HG03159 (cell line): ENCODE results near the gene ZNF512B.
"Not testable (repeated sequence)": the region's sequence is repeated elsewhere in the genome, so short reads cannot be mapped to it uniquely, and the experiment has no call there.

Source experiments
- ATAC-seq: cut with Tn5 transposase; IDR thresholded peaks from one replicate; pipeline ENCODE4 v1.9.1; 2021; ENCODE audit warnings: mild to moderate bottlenecking, moderate library complexity; ENCODE audit not compliant: unreplicated experiment

The ZNF512B gene, protein sequence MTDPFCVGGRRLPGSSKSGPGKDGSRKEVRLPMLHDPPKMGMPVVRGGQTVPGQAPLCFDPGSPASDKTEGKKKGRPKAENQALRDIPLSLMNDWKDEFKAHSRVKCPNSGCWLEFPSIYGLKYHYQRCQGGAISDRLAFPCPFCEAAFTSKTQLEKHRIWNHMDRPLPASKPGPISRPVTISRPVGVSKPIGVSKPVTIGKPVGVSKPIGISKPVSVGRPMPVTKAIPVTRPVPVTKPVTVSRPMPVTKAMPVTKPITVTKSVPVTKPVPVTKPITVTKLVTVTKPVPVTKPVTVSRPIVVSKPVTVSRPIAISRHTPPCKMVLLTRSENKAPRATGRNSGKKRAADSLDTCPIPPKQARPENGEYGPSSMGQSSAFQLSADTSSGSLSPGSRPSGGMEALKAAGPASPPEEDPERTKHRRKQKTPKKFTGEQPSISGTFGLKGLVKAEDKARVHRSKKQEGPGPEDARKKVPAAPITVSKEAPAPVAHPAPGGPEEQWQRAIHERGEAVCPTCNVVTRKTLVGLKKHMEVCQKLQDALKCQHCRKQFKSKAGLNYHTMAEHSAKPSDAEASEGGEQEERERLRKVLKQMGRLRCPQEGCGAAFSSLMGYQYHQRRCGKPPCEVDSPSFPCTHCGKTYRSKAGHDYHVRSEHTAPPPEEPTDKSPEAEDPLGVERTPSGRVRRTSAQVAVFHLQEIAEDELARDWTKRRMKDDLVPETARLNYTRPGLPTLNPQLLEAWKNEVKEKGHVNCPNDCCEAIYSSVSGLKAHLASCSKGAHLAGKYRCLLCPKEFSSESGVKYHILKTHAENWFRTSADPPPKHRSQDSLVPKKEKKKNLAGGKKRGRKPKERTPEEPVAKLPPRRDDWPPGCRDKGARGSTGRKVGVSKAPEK

DNA sequence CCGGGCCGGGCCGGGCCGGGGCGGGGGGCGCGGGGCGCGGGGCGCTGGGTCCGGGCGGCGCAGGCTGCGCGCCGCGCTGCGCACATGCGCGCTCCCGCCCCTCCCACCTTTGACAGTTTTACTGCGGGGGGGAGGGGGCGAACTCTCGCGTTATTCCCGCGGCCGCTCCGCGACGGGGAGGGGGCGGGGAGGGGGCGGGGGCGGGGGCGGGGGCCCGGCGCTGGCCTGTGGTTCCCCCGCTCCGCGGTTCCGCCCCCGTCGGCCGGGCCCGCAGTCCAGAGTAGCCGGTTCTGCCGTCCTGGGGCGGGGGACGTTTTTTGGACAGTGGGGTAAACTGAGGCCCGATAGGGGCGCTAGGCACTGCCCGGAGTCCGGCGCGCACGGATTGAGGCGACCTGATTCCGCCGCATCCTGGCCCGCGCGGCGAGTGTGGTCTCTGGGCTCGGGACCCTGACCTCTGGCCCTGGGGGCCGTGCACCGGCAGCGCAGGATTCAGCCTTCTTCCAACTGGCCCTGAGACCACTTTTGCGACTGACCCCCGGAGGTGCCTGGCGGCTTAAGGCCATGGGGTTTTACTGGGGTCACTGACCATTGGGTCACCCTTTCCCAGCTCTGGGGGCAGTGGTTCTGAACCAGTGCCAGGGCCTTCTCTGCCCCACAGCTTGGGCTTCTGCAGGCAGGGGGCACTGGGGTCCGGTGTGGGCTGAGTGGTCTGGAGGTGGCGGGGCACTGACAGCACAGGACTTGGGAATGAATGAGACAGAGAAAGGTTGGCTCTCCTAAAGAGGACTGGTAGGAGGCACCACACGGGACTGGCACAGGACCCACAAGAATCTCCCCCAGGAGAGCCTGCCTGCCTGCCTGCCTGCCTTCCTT is at the start of gene ZNF512B:
TSS of gene ZNF512B (minus strand) at position 93 of the 876 bp plus-strand sequence. CDS start 1,980 bp downstream, outside the sequence.
- no peak for ATAC-seq

DNA sequence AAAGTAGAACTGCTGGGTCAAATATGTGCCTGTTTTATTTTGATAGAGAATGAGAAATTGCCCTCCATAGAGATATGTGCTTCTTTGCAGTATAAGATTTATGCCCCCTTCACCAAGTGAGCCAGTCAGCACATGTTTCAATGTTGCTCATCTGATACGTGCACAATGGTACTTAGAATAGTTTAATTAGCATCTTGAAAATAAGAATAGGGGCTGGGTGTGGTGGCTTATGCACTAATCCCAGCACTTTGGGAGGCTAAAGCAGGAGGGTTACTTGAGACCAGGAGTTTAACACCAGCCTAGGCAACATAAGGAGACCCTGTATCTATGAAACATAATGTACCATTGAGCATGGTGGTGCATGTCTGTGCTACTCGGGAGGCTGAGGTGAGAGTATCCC is 45.9 kb upstream of the ZNF512B start:
- no peak for ATAC-seq

DNA sequence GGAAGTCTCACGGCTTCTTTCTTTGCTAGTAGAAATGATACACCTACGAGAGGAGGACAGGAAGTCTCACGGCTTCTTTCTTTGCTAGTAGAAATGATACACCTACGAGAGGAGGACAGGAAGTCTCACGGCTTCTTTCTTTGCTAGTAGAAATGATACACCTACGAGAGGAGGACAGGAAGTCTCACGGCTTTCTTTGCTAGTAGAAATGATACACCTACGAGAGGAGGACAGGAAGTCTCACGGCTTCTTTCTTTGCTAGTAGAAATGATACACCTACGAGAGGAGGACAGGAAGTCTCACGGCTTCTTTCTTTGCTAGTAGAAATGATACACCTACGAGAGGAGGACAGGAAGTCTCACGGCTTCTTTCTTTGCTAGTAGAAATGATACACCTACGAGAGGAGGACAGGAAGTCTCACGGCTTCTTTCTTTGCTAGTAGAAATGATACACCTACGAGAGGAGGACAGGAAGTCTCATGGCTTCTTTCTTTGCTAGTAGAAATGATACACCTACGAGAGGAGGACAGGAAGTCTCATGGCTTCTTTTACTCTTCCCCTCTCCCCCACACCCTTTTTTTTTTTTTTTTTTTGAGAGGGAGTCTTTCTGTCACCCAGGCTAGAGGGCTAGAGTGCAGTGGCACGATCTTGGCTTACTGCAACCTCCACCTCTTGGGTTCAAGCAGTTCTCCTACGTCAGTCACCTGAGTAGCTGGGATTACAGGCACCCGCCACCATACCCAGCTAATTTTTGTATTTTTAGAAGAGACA is 42.8 kb upstream of the ZNF512B start:
- ATAC-seq, result not testable (repeated sequence)

DNA sequence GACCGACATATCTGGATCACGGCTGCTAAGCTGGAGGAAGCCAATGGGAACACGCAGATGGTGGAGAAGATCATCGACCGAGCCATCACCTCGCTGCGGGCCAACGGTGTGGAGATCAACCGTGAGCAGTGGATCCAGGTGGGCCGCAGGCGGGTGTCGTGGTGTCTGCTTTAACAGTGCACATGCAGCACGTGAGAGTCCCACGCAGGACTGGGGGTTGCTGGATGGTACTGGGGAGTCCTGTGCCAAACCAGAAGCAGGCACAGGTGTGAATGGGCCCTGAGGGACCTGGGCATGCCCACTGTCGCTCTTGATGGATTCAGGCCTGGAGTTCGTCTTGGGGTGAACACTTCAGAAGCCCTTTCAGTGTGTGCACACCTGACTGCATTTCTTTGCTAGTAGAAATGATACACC is 41.6 kb upstream of the ZNF512B start:
- ATAC-seq, result no peak

DNA sequence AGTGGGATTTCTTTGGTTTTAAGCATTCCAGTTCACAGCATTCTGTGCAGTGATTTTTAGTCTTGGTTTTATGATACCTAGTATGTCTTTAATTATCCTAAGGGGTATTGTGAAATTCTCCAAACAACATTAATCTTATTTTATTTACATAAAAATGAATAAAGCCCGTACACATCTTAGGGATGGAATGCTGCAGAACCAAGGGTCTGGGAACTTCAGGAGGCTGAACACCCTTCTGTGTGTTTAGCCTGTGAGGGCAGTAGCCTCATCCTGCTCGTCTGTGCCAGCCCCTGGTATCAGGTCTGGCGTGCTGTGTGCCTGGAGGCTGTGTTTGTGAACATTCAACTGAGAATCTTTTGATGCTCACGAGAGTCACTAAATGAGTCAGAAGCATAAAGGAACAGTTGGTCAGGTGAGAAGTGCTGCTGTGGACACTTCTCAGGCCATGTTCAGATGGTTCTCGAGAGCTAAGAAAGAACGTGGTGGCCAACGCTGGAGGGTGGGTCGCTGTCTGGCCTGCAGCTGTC is 41.0 kb upstream of the ZNF512B start:
- ATAC-seq, result no peak

DNA sequence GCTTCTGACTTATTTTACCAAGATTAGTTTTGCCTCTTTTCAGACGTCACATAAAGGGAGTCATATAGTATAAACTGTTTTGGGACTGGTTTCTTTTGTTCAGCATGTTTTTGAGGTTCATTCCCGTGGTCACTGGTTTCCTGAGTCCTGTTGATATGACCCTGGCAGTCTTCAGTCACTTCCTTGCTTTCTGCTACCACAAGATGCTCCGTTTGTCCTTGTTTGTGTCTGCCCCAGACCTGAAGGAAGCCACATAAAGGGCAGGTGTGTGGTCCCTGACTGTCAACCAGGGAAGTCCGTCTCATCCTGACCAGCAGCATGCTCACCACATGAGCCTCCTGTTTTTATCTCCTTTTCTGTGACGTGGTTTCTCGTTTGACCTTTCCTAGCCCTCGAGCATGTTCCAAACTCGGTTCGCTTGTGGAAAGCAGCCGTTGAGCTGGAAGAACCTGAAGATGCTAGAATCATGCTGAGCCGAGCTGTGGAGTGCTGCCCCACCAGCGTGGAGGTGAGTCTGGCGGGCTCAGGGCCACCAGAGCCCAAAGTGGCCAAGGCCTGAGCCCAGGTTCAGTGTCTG is 40.2 kb upstream of the ZNF512B start:
- ATAC-seq, result no peak

DNA sequence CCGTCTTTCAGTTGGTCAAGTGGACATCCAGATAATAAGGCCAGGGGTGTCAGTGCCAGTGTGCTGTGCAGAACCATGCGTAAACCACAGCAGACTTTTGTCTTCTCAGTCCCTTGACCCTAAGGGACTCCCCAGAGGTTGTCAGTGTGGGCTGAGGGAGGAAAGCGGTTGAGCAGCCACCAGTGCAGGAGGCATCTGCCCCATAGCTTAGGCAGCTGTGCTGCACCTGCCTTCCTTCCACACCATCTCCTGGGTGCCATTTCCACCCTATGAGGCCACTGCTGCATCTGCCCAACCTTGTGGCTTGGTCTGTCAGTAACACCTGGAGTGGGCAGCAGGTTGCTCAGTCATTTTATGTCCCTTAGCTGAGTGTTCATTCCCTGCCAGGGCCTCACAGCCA is 37.2 kb upstream of the ZNF512B start:
- no peak for ATAC-seq

DNA sequence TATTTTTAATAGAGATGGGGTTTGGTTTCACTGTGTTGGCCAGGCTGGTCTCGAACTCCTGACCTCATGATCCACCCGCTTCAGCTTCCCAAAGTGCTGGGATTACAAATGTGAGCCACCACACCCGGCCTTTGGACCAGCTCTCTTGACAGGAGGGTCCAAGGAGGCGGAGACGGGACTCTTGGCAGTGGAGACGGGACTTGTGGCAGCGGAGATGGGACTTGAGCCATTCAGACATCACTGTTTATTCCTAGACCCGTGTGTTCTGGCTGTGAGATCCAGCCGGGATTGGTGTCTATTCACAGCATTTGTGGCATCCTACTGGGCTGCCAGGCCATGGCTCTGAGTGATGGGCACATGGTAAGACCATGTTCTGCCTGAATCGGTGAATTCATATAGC is 36.8 kb upstream of the ZNF512B start:
- ATAC-seq, result no peak

DNA sequence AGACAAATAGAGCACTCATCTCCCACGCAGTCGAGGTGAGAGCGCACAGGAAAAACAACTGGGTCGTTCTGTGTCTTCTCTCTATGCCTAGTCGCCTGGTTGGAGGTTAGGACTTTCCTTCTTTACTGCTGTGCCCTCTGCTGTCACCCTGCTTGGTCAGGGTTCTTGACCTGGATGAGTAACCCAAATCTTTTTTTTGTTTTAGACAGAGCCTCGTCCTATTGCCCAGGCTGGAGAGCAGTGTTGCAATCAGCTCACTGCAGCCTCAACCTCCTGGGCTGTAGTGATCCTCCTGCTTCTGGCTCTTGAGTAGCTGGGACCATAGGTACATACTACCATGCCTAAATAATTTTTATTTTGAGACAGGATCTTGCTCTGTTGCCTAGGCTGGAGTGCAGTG is 35.7 kb upstream of the ZNF512B start:
- ATAC-seq, result no peak

DNA sequence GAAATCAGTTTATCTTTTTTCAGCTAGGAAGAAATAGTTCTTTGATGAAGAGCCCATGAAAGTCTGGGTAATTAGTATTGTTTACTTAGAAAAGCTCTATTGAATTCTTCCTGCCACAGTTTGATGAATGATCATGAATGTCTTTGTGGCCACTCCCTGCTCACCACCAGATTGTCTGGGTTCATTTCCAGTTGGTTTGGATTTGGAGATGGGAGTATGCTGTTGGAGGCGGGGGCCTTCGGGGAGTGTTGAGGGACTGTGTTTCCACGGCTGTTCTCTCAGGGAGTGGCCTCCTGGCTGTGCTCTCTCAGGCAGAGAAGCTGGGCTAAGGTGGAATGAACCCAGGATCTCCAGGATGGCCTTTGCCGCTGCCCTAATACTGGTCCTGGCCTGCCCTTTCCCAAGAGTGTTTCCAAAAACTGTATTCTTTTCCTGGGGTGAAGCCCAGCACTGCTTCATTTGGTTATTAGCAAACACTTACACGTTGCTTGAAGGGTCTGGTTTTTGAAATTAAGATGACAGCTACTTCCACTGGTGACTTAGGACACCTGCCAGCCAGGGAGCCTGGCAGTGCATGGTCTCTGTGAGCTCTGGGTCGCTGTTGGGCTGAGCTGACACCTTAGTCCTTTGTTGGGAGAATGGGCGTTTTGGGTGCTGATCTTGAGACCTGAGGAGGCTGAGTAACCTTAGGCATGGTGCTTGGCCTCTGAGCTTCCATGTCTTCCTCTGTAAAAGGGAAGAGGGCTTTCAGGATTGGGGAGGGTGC is 34.4 kb upstream of the ZNF512B start:
- no peak for ATAC-seq

DNA sequence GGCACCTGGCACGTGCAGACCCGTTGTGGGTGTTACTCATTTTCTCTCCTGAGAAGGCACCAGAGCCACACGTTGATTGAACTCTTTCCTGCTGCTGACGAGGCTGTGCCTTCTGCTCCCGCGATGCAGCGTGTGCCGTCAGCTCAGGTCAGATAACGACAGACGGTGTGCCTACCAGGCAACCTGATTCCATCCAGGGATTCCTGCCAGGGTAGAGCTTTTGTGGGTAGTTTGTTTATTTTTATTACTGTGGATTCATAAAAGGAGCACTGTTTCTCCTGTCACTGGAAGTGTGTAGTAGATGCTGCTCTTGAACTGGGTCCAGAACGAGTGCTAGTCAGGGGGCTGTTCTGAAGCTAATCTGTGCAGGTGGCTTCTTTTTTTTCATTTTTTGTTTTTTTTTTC is 31.9 kb upstream of the ZNF512B start:
- ATAC-seq, result no peak

DNA sequence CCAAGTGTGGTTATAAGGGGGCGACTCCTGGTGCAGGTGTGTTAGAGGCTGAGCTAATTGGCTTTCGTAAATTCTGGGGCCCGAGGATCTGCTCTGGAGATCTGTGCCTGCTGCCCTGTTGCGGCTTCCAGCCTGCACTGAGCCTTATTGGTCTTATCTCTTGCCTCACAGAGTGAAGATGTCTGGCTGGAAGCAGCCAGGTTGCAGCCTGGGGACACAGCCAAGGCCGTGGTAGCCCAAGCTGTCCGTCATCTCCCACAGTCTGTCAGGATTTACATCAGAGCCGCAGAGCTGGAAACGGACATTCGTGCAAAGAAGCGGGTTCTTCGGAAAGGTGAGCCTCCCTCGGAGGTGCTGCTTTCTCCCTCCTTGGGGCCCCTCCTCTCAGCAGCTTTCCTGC is 31.2 kb upstream of the ZNF512B start:
- ATAC-seq, result no peak

DNA sequence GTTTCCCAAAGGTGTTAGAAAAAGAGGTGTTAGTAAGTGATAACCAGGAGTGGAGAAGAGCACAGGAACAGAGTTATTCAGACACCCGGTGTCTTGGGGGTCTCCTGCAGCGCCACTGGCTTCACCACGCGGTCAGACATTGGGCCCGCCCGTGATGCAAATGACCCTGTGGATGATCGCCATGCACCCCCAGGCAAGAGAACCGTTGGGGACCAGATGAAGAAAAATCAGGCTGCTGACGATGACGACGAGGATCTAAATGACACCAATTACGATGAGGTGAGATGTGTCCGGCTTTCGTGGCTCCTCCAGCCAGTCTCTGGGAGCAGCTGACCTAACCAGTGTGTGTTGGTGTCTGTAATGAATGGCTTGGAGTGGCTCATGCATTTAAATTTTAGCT is 13.2 kb upstream of the ZNF512B start:
- no peak for ATAC-seq

DNA sequence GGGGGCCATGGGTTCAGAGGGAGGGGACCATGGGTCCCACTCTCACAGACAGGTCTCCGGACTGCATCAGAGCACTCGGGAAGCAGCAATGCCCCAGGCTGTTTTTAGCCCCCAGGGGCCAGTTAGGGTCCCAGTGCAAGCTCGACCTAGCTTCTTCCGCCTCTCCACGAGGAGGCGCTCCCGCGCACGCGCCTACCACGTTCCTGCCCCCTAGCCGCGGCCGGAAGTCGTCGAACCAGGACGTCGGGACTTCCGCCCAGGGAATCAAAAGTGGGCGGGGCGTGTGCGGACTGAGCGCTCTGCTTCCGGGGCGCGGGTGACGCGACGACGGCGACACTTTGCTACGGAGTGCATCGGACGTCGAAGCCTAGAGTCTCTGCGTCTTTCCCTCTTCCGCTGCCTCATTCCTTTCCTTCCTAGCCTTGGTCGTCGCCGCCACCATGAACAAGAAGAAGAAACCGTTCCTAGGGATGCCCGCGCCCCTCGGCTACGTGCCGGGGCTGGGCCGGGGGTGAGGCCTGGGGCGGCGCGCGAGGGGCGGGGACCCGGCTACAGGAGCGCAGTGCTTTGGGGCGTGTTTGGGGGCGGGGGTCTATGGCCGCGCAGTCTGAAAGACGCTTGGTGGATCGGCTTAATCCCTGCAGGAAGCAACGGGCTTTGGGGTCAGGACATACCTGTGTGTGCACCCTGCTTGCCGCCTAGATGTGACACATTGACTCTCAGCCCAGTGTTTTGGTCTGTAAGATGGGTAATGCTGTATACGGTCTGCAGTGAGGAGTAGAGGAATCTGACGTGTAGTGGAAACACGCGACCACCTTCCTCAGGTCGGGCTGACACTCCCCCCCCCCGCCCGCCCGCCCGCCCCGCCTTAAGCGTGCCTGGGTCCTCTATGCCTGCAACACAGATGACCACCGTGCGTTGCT is 11.3 kb upstream of the ZNF512B start, which contains the start of gene PRPF6:
TSS of gene PRPF6 (plus strand) at position 327 of the 923 bp plus-strand sequence. CDS start at position 441, 114 bp downstream.
- peak; percentile 51 for ATAC-seq

DNA sequence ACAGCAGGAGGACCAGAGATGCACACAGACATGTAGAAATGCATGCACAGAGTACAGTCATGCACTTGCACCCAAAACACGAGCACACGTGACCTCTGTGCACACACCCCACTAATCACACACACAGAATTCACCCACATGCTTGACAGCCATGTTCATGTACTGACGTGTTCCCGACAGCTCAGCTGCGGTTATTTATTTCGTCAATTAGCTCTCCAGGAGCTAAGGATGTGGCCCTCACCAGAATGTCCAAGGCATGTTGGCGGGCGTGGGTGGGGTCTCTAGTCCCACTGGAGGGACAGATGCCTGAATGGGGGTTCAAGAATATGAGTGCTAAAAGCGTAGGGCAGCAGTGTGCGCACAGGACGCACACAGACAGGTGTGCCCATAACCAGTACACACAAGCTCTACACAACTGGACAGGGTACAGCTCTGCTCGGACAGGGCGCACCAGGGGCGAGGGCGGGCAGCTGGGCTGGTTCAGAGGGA is 10.6 kb upstream of the ZNF512B start:
- peak; percentile 10 for ATAC-seq

DNA sequence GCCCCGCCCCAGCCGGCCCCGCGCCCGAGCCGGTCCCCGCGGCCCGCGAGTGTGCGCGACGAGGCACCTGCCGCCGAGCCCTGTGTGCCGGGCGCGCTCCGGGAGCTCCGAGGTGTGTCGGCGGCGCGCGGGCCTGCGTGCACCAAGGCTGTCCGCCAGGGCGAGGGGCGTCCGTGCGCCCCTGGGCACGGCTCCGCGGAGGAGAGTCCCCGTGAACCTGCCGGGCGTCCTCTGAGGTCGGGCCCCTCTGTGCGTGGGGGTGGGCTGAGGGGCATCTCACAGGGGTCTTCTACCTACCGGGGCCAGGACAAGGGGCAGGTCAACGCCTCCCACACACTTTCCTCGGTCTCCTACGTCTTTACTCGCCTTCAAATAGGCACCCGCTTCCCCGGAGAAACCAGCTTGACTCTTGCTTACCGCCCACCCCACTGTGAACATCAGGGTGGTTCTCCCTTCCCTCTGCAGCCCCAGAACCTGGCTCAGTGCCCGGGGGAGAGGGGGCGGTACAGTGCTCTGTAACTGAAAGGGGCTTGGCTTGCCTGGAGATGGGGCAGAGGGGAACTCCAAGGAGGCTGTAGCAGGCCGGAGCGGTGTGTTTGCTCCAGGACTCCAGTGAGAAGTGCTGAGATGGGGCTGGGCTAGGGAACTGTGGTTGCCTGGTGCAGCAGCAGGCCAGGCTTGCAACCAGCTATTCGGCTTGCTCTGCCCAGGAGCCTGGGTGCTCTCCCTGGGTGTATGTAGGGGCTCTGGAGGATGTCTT is 10.0 kb upstream of the ZNF512B start, which contains the start of gene SAMD10:
TSS of gene SAMD10 (minus strand) at position 86 of the 760 bp plus-strand sequence. CDS start 175 bp downstream, outside the sequence.
- ATAC-seq, result peak; percentile 37

DNA sequence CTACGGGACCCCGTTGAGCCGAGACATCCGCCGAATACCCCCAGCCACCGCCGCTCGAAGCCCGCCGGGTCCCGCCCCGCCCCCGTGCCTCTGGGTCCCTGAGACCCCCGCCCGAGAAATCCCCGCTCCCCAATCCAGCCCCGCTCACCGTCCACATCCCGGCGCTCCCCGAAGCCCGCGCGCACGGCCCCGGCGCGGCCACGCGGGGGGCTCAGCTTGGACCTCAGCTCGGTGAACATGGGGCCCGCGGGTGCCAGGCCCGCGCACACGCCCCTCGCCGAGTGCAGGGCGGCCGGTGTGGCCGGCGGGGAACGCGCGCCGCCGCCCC is 9.5 kb upstream of the ZNF512B start:
- no peak for ATAC-seq
